Measurements from ENCODE around the gene PTBP3.

DNA sequence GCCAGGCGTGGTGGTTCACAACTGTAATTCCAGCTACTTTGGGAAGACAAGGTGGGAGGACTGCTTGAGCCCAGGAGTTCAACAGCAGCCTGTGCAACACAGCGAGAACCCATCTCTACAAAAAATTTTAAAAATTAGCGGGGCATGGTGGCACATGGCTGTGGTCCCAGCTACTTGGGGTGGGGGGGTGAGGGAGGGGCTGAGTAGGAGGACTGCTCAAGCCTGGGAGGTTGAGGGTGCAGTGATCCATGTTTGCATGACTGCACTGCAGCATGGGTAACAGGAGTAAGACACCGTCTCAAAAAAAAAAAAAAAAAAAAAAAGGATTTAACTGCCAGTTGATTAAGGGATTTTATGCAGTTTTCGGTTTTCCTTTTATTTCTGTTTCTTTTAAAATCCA, 65.0 kb downstream of the PTBP3 start:
- TF ChIP-seq, protein P1, sequence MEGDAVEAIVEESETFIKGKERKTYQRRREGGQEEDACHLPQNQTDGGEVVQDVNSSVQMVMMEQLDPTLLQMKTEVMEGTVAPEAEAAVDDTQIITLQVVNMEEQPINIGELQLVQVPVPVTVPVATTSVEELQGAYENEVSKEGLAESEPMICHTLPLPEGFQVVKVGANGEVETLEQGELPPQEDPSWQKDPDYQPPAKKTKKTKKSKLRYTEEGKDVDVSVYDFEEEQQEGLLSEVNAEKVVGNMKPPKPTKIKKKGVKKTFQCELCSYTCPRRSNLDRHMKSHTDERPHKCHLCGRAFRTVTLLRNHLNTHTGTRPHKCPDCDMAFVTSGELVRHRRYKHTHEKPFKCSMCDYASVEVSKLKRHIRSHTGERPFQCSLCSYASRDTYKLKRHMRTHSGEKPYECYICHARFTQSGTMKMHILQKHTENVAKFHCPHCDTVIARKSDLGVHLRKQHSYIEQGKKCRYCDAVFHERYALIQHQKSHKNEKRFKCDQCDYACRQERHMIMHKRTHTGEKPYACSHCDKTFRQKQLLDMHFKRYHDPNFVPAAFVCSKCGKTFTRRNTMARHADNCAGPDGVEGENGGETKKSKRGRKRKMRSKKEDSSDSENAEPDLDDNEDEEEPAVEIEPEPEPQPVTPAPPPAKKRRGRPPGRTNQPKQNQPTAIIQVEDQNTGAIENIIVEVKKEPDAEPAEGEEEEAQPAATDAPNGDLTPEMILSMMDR (conservative IDR thresholded peaks at IDR 0.05; ENCODE audit: low read depth, low read length): no peak
- TF ChIP-seq EZH2 (IDR thresholded peaks at IDR 0.05; ENCODE audit: borderline replicate concordance, low read depth, low read length, poor library complexity, severe bottlenecking): no peak
